ENCODE results near the gene AGRP. TPM values are rescaled to one million over a fixed set of nuclear protein-coding genes. Genes with fewer than 3 reads are reported as not detected.

Gene AGRP
- total RNA-seq, 1 donor from 2014 or later: not detected

DNA sequence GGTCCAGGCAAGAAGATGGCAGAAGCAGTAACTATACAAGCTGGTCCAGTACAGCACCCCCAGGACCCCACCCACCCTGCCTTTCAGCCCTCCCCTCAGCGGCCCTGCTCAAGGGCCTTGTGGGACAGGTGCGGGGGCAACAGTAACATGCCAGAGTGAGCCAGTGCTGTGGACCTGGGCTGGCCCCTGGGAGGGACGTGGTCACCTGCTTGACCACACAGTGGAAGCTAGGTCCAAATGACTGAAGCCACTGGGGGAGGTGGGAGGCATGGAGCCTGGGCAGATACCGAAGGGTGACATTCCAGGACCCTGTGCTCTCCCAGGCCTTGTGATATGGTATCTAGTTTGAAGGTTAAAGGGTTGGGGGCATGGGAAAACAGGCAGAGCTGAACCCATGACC is 19.7 kb downstream of the AGRP start:
- TF ChIP-seq, protein P1, sequence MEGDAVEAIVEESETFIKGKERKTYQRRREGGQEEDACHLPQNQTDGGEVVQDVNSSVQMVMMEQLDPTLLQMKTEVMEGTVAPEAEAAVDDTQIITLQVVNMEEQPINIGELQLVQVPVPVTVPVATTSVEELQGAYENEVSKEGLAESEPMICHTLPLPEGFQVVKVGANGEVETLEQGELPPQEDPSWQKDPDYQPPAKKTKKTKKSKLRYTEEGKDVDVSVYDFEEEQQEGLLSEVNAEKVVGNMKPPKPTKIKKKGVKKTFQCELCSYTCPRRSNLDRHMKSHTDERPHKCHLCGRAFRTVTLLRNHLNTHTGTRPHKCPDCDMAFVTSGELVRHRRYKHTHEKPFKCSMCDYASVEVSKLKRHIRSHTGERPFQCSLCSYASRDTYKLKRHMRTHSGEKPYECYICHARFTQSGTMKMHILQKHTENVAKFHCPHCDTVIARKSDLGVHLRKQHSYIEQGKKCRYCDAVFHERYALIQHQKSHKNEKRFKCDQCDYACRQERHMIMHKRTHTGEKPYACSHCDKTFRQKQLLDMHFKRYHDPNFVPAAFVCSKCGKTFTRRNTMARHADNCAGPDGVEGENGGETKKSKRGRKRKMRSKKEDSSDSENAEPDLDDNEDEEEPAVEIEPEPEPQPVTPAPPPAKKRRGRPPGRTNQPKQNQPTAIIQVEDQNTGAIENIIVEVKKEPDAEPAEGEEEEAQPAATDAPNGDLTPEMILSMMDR (conservative IDR thresholded peaks at IDR 0.05): no peak
- Mint-ChIP-seq H3K4me3 (no peak overlapping the region), H3K36me3 (ENCODE audit: low read depth) (no peaks in the 10 kb centered on the region), H3K4me1 (peaks cover 23% of the 10 kb centered on the region), H3K9me3 (no peaks in the 10 kb centered on the region), H3K27me3 (ENCODE audit: low read depth) (no peaks in the 10 kb centered on the region), H3K27ac (ENCODE audit: unreplicated experiment) (no peak overlapping the region)
- DNase-seq (ENCODE audit: low read depth, low spot score): no peak

- DNase-seq (ENCODE audit: low read depth, low spot score): no peak
- H3K36me3 Mint-ChIP-seq (ENCODE audit: low read depth): no peaks in the 10 kb centered on the region
- no peak overlapping the region for H3K4me3 Mint-ChIP-seq
- H3K9me3 Mint-ChIP-seq: no peaks in the 10 kb centered on the region
- no peaks in the 10 kb centered on the region for H3K27me3 Mint-ChIP-seq (ENCODE audit: low read depth)
- peak overlapping the region; percentile 6 for H3K27ac Mint-ChIP-seq (ENCODE audit: unreplicated experiment)
- TF ChIP-seq, protein P1 (conservative IDR thresholded peaks at IDR 0.05): no peak
- peaks cover 26% of the 10 kb centered on the region for H3K4me1 Mint-ChIP-seq
Observed at GRCh38 chr16:67463059-67463458, 20.3 kb downstream of the AGRP start.

DNA sequence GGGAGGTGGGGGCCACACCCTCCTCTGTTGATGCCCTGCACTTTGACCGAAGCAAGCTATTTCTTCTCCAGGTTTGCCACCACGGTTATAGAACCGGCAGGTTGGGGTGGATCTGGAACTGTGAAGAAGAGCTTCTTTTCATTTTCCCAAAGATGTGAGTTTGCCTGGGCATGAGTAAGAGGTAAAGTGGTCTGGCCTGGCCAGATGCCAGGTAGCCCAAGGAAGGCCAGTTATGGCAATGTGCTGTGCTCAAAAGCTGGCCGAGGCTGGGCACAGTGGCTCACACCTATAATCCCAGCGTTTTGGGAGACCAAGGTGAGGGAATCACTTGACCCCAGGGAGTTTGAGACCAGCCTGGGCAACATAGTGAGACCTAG is 21.1 kb downstream of the AGRP start:
- Mint-ChIP-seq H3K4me1 (peaks cover 26% of the 10 kb centered on the region), H3K27ac (ENCODE audit: unreplicated experiment) (peak overlapping the region; percentile 75), H3K36me3 (ENCODE audit: low read depth) (no peaks in the 10 kb centered on the region), H3K9me3 (no peaks in the 10 kb centered on the region), H3K4me3 (no peak overlapping the region), H3K27me3 (ENCODE audit: low read depth) (no peaks in the 10 kb centered on the region)
- DNase-seq (ENCODE audit: low read depth, low spot score): no peak
- TF ChIP-seq, protein P1 (conservative IDR thresholded peaks at IDR 0.05): no peak

DNA sequence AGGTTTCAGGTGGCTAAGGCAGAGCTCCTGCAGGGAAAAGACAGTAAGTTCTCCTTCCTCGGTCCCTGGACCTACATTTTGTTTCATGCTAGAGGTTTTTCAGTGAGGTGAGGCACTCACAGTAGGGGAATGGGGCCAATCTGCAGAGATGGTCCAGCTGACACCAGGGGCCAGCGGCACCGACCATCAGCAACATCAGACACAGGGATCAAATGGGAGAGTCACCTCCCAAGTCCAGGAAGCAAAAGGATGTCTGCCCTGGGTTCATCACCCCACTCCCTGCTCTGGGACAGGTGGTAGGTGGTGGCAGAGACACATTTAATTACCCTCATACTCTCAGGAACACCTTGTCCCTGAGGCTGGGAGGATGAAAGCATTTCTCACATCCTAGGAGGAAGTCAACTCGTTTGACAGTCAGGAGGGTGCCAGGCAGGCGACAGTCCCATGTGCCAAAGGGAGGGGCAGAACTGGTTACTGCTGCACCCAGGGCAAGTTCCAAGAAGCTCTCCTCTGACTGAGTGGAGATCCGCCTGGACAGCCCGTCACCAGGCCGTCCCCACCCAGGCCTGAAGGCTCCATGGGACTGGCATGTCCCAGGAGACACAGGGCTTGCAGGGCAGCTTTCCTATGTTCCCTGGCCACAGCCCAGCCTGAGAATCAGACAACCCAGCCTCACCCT is 21.6 kb downstream of the AGRP start:
- no peak overlapping the region for H3K27ac Mint-ChIP-seq (ENCODE audit: unreplicated experiment)
- H3K9me3 Mint-ChIP-seq: no peaks in the 10 kb centered on the region
- H3K36me3 Mint-ChIP-seq (ENCODE audit: low read depth): no peaks in the 10 kb centered on the region

GRCh38 chr16:67460961-67461360 is 22.4 kb downstream of the AGRP start:
- H3K27ac Mint-ChIP-seq (ENCODE audit: unreplicated experiment): no peak overlapping the region
- peaks cover 18% of the 10 kb centered on the region for H3K4me1 Mint-ChIP-seq
- DNase-seq (ENCODE audit: low read depth, low spot score): no peak
- no peaks in the 10 kb centered on the region for H3K27me3 Mint-ChIP-seq (ENCODE audit: low read depth)
- TF ChIP-seq, protein P1 (conservative IDR thresholded peaks at IDR 0.05): no peak
- no peaks in the 10 kb centered on the region for H3K36me3 Mint-ChIP-seq (ENCODE audit: low read depth)
- no peak overlapping the region for H3K4me3 Mint-ChIP-seq
- no peaks in the 10 kb centered on the region for H3K9me3 Mint-ChIP-seq

More for the DNA sequence above, 21.6 kb downstream of the AGRP start:
- Mint-ChIP-seq H3K4me1 (peaks cover 22% of the 10 kb centered on the region), H3K4me3 (no peak overlapping the region), H3K27me3 (ENCODE audit: low read depth) (no peaks in the 10 kb centered on the region)
- no peak for DNase-seq (ENCODE audit: low read depth, low spot score)
- TF ChIP-seq, protein P1 (conservative IDR thresholded peaks at IDR 0.05): no peak
